ENCODE measurements around the gene ZNF644.
A peak's percentile ranks its signal among the peaks of the same experiment; 100 is the strongest.
"Not testable (repeated sequence)": the region's sequence is repeated elsewhere in the genome, so short reads cannot be mapped to it uniquely, and the experiment has no call there.

The ZNF644 gene

DNA sequence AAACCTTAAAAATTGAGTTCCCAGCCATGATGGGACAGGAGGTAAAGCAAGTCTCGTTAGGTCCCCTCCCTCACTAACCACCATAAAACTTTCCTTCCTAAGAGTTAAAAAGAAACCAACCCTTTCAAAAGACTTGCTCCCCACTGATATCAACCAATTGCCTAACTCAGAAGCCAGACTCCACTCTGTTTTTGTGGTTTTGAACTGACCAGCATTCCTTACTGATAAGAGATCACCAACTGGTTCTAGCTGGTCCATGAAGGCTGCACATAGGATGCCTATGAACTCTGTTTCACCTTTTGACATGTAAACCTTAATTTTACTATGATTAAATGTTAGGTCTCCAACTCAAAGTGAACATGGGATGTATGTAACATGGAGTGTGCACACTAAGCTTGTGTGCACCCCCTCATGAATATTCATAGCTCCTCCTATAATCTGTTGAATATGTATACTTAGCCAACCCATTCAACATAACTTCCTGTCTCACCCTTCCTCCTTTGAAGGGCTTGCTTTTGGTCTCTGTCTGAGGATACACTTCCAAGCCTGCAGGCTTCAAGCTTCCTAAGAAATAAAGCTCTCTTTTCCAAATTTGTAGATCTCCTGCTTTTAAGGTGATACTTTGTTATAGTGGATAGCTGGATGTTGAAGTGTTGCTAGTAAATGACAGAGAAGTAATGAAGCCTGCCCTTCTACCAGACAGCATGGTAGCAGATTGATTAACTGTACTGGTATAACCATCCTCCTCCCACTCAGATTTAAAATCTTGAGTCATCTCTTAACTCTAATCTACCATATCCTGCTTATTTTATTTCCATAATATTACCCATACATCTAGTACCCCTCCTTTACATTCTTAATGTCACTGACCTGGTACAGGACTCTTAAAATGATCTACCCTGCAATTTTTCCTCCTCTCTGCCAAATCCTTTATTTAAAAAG, 95.6 kb downstream of the ZNF644 start:
- peak; percentile 17 for DNase-seq (ENCODE audit: low read depth)

DNA sequence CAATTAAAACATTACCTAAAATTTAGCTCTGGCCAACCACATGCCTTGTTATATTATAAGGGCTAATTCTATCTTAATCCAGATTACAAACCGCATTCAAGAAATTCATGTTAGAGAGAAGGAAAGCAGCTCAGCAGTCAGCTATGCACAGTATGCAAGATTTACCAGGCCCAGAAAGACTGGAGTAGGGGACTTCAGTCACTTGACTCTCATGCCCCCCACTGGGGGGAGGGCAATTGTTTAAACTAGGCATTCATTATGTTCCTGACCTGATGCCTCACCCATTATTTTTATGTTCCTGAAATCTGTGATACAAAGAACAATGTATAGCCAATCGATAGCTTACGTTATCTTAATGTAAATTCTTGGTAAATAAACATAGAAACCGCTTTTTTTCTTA, 96.9 kb downstream of the ZNF644 start:
- no peak for DNase-seq (ENCODE audit: low read depth)

DNA sequence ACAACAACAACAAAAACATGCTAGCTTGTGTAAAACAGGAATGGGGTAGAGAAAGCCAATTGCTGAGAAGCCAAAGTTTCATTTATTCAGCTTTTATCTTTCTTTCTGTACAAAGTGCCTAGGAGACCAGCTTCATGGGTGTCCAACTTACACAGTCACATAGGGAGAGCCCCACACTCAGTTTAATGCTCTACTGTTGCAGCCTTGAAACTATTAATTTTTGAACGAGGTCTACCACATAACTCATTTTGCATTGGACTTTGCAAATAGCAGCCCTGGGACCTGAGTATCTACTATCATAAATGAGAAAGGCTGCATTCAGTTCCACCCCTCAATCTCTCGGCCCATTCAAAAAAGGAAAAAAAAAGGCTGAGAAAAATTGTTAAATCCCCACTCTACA, 98.8 kb downstream of the ZNF644 start:
- DNase-seq (ENCODE audit: low read depth): no peak

- no peak for DNase-seq (ENCODE audit: low read depth)
These were observed 99.6 kb downstream of the ZNF644 start for GRCh38 chr1:90922202-90922601.

DNA sequence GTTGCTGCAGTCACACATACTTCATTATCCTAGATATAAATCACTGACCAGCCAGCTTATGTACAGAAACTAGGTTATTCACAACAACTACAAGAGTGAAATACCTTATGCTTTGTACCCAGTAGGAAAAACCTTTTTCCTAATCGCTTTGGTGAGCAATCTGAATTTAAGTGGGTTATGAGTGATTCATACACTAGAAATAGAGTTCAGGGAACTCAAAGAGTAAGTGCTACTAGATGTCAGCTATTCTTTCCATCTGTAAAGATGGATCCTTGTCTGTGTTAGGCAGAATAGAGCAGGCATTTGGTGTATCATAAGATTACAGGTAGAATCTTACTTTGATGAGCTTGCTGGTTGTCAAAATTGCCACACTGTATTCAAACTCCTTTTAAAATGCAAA, 101.9 kb downstream of the ZNF644 start:
- no peak for DNase-seq (ENCODE audit: low read depth)

- DNase-seq (ENCODE audit: low read depth): no peak
These were observed 102.6 kb downstream of the ZNF644 start for GRCh38 chr1:90919190-90919719.

GRCh38 chr1:90911353-90911752, 110.5 kb downstream of the ZNF644 start:
- no peak for DNase-seq (ENCODE audit: low read depth)

GRCh38 chr1:90902672-90903071, 119.2 kb downstream of the ZNF644 start:
- no peak for DNase-seq (ENCODE audit: low read depth)

DNA sequence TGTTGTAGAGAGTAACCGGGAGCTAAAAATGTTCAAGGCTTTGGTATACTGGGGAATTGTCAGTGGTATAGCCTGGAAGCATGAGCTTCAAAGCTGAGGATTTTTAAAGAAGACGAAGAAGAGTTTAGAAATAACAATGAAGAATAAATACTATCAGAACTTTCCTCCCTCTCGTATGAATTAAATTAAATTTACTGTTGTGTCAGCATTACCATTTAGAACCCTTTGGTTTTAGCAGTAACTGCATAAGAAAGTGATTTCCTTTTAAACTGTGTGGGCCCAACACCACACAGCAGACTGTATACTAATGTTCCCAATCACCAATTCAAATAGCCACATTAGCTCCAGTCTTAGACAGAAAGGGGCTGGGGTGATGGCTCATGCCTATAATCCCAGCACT, 122.6 kb downstream of the ZNF644 start:
- DNase-seq (ENCODE audit: low read depth): no peak

DNA sequence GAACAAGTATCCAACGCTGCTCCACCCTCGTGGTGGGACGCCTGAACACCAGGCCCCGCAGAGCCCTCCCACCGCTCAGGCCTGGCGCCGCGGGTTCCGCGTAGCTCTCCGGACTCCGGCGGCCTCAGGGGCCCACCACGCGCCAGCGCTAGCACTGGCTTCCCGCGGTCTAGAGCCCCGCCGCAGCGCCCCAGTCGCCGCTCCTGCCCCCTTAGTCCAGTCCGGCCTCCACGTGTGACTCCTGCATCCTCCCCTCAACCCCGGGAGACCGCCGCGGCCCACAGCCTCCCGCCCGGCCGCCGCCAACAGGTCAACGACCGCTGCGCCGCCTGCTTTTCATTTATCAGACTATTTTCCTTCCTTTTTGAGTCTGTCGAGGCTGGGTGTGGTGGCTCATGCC, 128.2 kb downstream of the ZNF644 start:
- DNase-seq (ENCODE audit: low read depth): not testable (repeated sequence)

DNA sequence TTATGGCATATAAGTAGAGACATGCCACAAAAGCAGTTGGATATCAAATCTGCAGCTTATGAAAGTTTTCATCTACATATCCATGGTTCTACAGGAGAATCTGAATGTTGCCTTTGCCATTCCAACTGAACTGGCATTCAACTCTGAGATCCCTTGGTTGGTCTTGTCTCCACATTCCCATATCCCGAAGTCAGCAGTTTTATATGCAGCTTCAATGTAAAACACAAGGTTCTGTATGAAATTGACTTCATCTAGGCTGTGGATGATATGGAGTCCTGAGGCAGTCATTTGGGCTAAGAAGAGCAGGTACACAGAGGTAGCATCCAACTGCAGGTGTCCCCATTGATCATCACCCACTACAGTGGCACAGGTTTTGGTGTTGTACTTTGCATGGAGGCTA, 129.0 kb downstream of the ZNF644 start:
- DNase-seq (ENCODE audit: low read depth): not testable (repeated sequence)

DNA sequence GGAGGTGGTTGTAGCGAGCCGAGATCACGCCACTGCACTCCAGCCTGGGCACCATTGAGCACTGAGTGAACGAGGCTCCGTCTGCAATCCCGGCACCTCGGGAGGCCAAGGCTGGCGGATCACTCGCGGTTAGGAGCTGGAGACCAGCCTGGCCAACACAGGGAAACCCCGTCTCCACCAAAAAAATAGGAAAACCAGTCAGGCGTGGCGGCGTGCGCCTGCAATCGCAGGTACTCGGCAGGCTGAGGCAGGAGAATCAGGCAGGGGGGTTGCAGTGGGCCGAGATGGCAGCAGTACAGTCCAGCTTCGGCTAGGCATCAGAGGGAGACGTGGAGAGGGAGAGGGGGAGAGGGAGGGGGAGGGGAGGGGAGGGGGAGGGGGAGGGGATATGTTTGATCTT, 129.6 kb downstream of the ZNF644 start:
- not testable (repeated sequence) for DNase-seq (ENCODE audit: low read depth)

DNA sequence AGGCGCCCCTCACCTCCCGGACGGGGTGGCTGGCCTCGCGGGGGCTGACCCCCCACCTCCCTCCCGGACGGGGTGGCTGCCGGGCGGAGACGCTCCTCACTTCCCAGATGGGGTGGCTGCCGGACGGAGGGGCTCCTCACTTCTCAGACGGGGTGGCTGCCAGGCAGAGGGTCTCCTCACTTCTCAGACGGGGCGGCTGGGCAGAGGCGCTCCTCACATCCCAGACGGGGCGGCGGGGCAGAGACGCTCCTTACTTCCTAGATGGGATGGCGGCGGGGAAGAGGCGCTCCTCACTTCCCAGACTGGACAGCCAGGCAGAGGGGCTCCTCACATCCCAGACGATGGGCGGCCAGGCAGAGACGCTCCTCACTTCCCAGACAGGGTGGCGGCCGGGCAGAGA, 130.1 kb downstream of the ZNF644 start:
- DNase-seq (ENCODE audit: low read depth): not testable (repeated sequence)

DNA sequence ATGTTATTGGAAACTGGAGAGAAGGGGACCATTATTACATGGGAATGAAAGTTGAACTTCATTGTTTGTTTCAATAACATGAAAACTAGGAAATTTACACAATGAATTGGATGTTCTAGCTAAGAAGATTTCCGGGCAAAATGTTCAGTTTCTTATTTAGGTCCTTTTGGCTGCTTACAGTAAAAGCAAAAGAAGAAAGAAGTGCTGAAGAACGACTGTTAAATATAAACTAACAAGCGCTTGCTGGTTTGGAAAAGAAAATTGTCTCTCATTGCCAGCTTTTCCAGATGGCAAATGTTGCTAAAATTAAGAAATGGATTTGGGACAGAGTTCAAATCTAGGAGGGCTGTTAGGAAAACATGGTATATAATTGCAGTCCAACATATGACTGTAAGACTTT, 139.6 kb downstream of the ZNF644 start:
- no peak for DNase-seq (ENCODE audit: low read depth)

GRCh38 chr1:90881034-90881433, 140.8 kb downstream of the ZNF644 start:
- DNase-seq (ENCODE audit: low read depth): no peak

- no peak for DNase-seq (ENCODE audit: low read depth)
These were observed 142.6 kb downstream of the ZNF644 start for GRCh38 chr1:90879281-90879680.

DNA sequence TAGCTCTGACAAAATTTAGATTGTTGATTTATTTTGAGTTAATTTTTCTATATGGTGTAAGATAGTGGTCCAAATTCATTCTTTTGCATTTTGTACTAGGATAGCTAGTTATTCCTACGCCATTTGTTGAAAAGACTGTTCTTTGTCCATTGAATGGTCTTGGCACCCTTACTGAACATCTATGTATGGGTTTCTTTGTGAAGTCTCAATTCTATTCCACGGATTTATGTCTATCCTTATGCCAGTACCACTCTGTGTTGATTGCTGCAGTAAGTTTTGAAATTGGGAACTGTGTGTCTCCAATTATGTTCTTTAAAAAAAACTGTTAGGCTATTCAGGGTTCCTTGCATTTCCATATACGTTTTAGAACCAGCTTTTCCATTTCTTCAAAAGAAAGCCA, 145.7 kb downstream of the ZNF644 start:
- DNase-seq (ENCODE audit: low read depth): no peak

Measured in GM04504 (cell line).